Measurements from ENCODE around the gene ALK. TPM values are rescaled to one million over a fixed set of nuclear protein-coding genes. Genes with fewer than 3 reads are reported as not detected.

The ALK gene
- total RNA-seq, 1 experiment from 2014 or later: 0.07 TPM

DNA sequence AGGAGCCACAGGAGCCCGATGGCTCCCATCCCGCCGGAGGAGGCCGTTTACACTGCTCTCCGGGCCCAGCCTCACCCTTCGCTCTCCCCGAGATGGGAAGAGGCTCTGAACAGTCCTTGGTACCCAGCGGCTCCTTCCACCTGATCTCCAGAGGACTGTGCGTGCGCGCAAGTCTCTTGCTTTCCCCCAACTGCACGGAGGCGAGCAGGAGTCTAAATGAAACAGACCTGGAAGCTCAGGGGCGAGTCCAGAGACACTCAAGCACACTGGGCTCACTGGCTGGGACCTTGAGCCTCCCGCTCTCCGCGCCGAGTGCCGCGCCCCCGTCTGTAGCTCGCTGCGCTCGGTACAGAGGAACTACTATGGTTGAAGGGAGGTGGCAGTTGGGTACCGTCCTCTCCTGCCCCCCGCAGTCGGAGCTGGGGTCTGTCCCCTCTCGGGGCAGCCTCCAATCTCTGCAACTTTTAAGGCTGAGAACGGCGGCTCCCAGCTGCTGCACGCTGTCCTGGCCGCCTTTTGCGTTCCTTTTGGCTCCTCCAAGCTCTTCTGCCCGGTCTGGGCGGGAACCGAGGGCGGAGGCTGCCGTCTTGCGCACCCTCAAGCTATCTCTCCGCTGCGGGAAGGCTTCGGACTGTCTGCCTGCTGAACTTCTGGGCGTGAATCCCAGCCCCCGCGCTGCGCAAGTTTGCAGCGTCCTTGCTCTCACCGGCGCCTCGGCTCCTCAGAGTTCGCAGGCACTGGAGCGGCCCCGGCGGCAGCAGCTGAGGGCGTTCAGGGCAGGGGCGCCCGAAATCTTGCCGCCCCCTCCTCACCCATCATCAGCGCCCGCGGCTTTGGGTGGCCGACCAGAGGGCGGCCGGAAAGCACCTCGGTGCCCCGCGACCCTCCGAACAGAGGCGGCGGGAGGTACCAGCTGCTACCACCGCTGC is 491 bp downstream of the ALK start:
- H3K27ac Mint-ChIP-seq (ENCODE audit: low read depth, unreplicated experiment): no peak overlapping the region

DNA sequence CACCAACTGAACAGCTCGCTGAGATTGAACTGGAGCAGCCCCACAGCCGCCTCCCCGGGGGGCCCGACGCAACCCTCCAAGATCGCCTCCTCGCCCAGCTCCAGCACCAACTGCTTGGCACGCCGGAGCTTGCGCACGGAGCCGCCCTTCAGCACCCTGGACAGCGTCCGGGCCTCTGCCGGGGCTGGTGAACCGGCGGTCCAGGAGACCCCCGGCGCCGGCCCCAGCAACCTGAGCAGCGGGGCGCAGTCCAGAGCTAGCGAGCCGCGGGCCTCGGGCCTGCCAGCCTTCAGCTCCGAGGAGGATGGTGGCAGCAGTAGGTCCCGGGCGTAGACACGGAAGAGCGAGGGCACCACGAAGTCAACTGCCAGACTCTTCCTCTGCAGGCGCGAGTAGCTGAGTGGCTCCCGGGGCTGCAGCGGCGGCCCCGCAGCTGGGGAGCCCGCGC is 1.2 kb downstream of the ALK start:
- peaks cover 16% of the 10 kb centered on the region for H3K27me3 Mint-ChIP-seq (ENCODE audit: insufficient read depth, unreplicated experiment)
- BruUV-seq (replicated peaks): no TSS peak
- ChIA-PET POLR2A (interaction anchor here (0.6 kb wide), 1 partner anchor 552 kb away, joined by 3 read pairs; no protein-coding TSS in a partner anchor), CTCF (interaction anchor here (1.1 to 14.9 kb wide), 4 partner anchors 10 to 961 kb away, joined by 3 to 247 read pairs (median 6); no protein-coding TSS in a partner anchor)
- H3K4me3 Mint-ChIP-seq (ENCODE audit: unreplicated experiment): no peak overlapping the region
- H3K9me3 Mint-ChIP-seq (ENCODE audit: unreplicated experiment): no peaks in the 10 kb centered on the region
- DNase-seq (ENCODE audit: unreplicated experiment): no peak
- no peak overlapping the region for H3K27ac Mint-ChIP-seq (ENCODE audit: low read depth, unreplicated experiment)
- no peaks in the 10 kb centered on the region for H3K36me3 Mint-ChIP-seq (ENCODE audit: insufficient read depth, unreplicated experiment)
- intact Hi-C loops (cut with micrococcal nuclease): no loop called here
- TF ChIP-seq, protein P1, sequence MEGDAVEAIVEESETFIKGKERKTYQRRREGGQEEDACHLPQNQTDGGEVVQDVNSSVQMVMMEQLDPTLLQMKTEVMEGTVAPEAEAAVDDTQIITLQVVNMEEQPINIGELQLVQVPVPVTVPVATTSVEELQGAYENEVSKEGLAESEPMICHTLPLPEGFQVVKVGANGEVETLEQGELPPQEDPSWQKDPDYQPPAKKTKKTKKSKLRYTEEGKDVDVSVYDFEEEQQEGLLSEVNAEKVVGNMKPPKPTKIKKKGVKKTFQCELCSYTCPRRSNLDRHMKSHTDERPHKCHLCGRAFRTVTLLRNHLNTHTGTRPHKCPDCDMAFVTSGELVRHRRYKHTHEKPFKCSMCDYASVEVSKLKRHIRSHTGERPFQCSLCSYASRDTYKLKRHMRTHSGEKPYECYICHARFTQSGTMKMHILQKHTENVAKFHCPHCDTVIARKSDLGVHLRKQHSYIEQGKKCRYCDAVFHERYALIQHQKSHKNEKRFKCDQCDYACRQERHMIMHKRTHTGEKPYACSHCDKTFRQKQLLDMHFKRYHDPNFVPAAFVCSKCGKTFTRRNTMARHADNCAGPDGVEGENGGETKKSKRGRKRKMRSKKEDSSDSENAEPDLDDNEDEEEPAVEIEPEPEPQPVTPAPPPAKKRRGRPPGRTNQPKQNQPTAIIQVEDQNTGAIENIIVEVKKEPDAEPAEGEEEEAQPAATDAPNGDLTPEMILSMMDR (IDR thresholded peaks at IDR 0.05; ENCODE audit: unreplicated experiment): no peak
- H3K4me1 Mint-ChIP-seq (ENCODE audit: insufficient read depth, unreplicated experiment): no peaks in the 10 kb centered on the region

More for the DNA sequence above, 491 bp downstream of the ALK start:
- peak overlapping the region; percentile 49 for H3K4me3 Mint-ChIP-seq (ENCODE audit: unreplicated experiment)
- CTCF ChIA-PET: interaction anchor here (1.0 to 14.9 kb wide), 5 partner anchors 11 to 962 kb away, joined by 3 to 247 read pairs (median 3); no protein-coding TSS in a partner anchor
- H3K4me1 Mint-ChIP-seq (ENCODE audit: insufficient read depth, unreplicated experiment): no peaks in the 10 kb centered on the region
- peaks cover 5% of the 10 kb centered on the region for H3K9me3 Mint-ChIP-seq (ENCODE audit: unreplicated experiment)
- H3K27me3 Mint-ChIP-seq (ENCODE audit: insufficient read depth, unreplicated experiment): peaks cover 24% of the 10 kb centered on the region
- TF ChIP-seq, protein P1 (IDR thresholded peaks at IDR 0.05; ENCODE audit: unreplicated experiment): no peak
- BruUV-seq (replicated peaks): no TSS peak
- intact Hi-C loops (cut with micrococcal nuclease): no loop called here
- POLR2A ChIA-PET: interaction anchor here (0.6 kb wide), 2 partner anchors 276 to 553 kb away, joined by 3 read pairs; no protein-coding TSS in a partner anchor
- no peaks in the 10 kb centered on the region for H3K36me3 Mint-ChIP-seq (ENCODE audit: insufficient read depth, unreplicated experiment)
- DNase-seq (ENCODE audit: unreplicated experiment): peak; percentile 18

DNA sequence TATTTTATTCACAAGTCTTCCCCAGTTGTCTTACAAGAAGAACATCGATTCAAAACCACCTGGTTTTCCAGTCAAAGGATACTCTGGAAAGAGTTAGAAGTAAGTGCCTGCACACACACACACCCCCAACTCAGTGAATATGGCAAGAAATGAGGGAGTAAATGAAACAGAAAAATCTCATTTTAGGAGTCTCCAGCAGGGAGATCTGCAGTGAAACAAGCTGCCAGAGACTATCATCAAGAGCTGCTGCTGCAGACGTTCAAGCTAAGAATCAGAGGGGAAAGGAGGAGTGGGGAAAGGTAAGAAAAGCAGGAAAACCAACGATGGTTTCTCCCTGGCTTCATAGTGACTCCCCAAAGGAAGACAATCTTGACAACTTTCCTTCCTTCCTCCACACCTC is 2.4 kb downstream of the ALK start:
- H3K36me3 Mint-ChIP-seq (ENCODE audit: insufficient read depth, unreplicated experiment): no peaks in the 10 kb centered on the region
- peaks cover 4% of the 10 kb centered on the region for H3K27me3 Mint-ChIP-seq (ENCODE audit: insufficient read depth, unreplicated experiment)
- no peak overlapping the region for H3K4me3 Mint-ChIP-seq (ENCODE audit: unreplicated experiment)
- no peak overlapping the region for H3K27ac Mint-ChIP-seq (ENCODE audit: low read depth, unreplicated experiment)
- CTCF ChIA-PET: interaction anchor here (0.6 to 14.9 kb wide), 4 partner anchors 107 to 863 kb away, joined by 3 to 247 read pairs (median 6); no protein-coding TSS in a partner anchor
- H3K4me1 Mint-ChIP-seq (ENCODE audit: insufficient read depth, unreplicated experiment): no peaks in the 10 kb centered on the region
- BruUV-seq (replicated peaks): no TSS peak
- no peak for DNase-seq (ENCODE audit: unreplicated experiment)
- TF ChIP-seq, protein P1 (IDR thresholded peaks at IDR 0.05; ENCODE audit: unreplicated experiment): no peak
- intact Hi-C loops (cut with micrococcal nuclease): no loop called here
- H3K9me3 Mint-ChIP-seq (ENCODE audit: unreplicated experiment): no peaks in the 10 kb centered on the region
- POLR2A ChIA-PET: no interaction called here

DNA sequence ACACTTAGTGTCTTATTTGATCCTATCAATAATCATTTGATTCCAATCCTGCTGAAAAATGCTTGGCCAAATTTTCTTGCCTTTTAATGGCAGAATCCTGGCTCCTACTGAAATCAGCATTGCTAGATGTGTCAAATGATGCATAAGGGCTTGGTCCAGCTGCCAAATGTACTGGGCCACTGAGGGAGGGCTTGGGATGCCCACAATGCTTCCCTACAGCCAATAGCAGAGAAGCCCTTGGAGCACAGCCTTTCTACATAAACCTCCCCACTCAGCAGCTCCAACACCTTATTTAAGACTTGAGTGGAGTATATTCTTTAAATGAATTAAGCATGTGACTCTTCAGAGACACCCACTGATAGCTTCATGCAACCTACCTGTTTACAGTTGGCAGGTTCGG is 3.6 kb downstream of the ALK start:
- TF ChIP-seq, protein P1 (IDR thresholded peaks at IDR 0.05; ENCODE audit: unreplicated experiment): no peak
- H3K4me3 Mint-ChIP-seq (ENCODE audit: unreplicated experiment): no peak overlapping the region
- no peaks in the 10 kb centered on the region for H3K27me3 Mint-ChIP-seq (ENCODE audit: insufficient read depth, unreplicated experiment)
- no peak for DNase-seq (ENCODE audit: unreplicated experiment)
- BruUV-seq (replicated peaks): no TSS peak
- no peaks in the 10 kb centered on the region for H3K36me3 Mint-ChIP-seq (ENCODE audit: insufficient read depth, unreplicated experiment)
- H3K27ac Mint-ChIP-seq (ENCODE audit: low read depth, unreplicated experiment): no peak overlapping the region
- intact Hi-C loops (cut with micrococcal nuclease): no loop called here
- ChIA-PET POLR2A (interaction anchor here (0.6 kb wide), 1 partner anchor 8 kb away, joined by 3 read pairs; no protein-coding TSS in a partner anchor), CTCF (interaction anchor here (0.7 to 14.9 kb wide), 4 partner anchors 108 to 247 kb away, joined by 3 to 247 read pairs (median 6); no protein-coding TSS in a partner anchor)
- H3K4me1 Mint-ChIP-seq (ENCODE audit: insufficient read depth, unreplicated experiment): no peaks in the 10 kb centered on the region
- no peaks in the 10 kb centered on the region for H3K9me3 Mint-ChIP-seq (ENCODE audit: unreplicated experiment)

All from MCF 10A (cell line).